ENCODE data around the gene TAF7. TPM values are rescaled to one million over a fixed set of nuclear protein-coding genes. Genes with fewer than 3 reads are reported as not detected.

TAF7 gene
- total and polyA plus RNA-seq, 10 of the 15 experiments (the other 5 are each of a cell fraction or from before 2014, with no cell fraction given) = 42.0 to 88.8 (median 69.2) TPM

- CTCF ChIA-PET = interaction anchor here (1.4 kb wide), 1 partner anchor 13 kb away, joined by 3 read pairs; the partner anchor contains the start of gene PCDHGB3
- H3K27me3 ChIP-seq (replicated peaks in 1 of 2; ENCODE audit: control insufficient read depth in 2 of 2, insufficient read depth in 2 of 2, low read length in 1 of 2) = no peaks in the 10 kb centered on the region
- SMC1A ChIA-PET (ENCODE audit: uncharacterized antibody, unreplicated experiment) = no interaction called here
- H2AFZ ChIP-seq (ENCODE audit: control insufficient read depth, low read depth, low read length) = no peak overlapping the region
- H3K27ac ChIP-seq (ENCODE audit: control insufficient read depth, insufficient read depth) = no peak overlapping the region
- H3K36me3 ChIP-seq (ENCODE audit: control insufficient read depth in 2 of 2, insufficient read depth in 2 of 2, low read length in 1 of 2) = no peaks in the 10 kb centered on the region
- FAIRE-seq (no peak), ATAC-seq (no peak), DNase-seq (ENCODE audit: low read depth, low spot score) (no peak)
- POLR2A ChIA-PET = no interaction called here
- no peaks in the 10 kb centered on the region for H3K79me2 ChIP-seq (ENCODE audit: control insufficient read depth, insufficient read depth, low read length)
- no TSS peak for BruUV-seq (replicated peaks)
- no peak overlapping the region for H3K4me2 ChIP-seq (ENCODE audit: control insufficient read depth, insufficient read depth)
- intact Hi-C loops (cut with micrococcal nuclease; ENCODE audit: unreplicated experiment) (no loop called here), in situ Hi-C loops (cut with MboI) (no loop called here)
- RAD21 ChIA-PET (ENCODE audit: unreplicated experiment) = no interaction called here
- H3K4me1 ChIP-seq (ENCODE audit: control insufficient read depth, insufficient read depth, low read length) = no peaks in the 10 kb centered on the region
- TF ChIP-seq NBN (IDR thresholded peaks at IDR 0.05) = no peak
- no peak for TF ChIP-seq IRF4 (IDR thresholded peaks at IDR 0.05; ENCODE audit: low read depth, low read length)
- WGBS (ENCODE audit: insufficient coverage, insufficient replicate concordance, low lambda C conversion rate, missing lambda C conversion rate) = 57% methylated on average over 19 of the region's 19 CpGs
- no peak overlapping the region for H3K9ac ChIP-seq (ENCODE audit: control insufficient read depth, insufficient read depth, low read length)
- peaks cover 4% of the 10 kb centered on the region; the same call in 2 of the 3 replicates for H3K9me3 ChIP-seq (replicated peaks; ENCODE audit: control insufficient read depth, insufficient read depth, low read length)
- H3K4me3 ChIP-seq = no peak overlapping the region
- no peaks in the 10 kb centered on the region for H4K20me1 ChIP-seq (ENCODE audit: control insufficient read depth, insufficient read depth)
These were observed 36.4 kb upstream of the TAF7 start for GRCh38 chr5:141356950-141357349.

DNA sequence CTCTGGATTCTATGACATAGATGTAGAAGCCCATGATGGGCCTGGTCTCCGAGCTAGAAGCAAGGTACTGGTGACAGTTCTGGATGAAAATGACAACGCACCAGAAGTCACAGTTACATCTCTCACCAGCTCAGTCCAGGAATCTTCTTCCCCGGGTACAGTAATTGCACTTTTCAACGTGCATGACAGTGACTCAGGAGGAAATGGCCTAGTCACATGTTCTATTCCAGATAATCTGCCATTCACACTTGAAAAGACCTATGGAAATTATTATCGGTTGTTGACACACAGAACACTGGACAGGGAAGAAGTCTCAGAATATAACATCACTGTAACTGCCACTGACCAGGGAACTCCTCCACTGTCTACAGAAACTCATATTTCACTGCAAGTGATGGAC, 35.5 kb upstream of the TAF7 start:
- no peaks in the 10 kb centered on the region for H3K27me3 ChIP-seq (replicated peaks in 1 of 2; ENCODE audit: control insufficient read depth in 2 of 2, insufficient read depth in 2 of 2, low read length in 1 of 2)
- H3K4me2 ChIP-seq (ENCODE audit: control insufficient read depth, insufficient read depth) = no peak overlapping the region
- ChIA-PET CTCF (interaction anchor here (1.1 to 1.5 kb wide), 3 partner anchors 14 to 211 kb away, joined by 3 to 6 read pairs (median 5); partner anchors contain the start of gene PCDHGB3), RAD21 (ENCODE audit: unreplicated experiment) (no interaction called here), SMC1A (ENCODE audit: uncharacterized antibody, unreplicated experiment) (interaction anchor here (0.6 kb wide), 1 partner anchor 269 kb away, joined by 3 read pairs; no protein-coding TSS in a partner anchor), POLR2A (no interaction called here)
- no TSS peak for BruUV-seq (replicated peaks)
- no peak overlapping the region for H2AFZ ChIP-seq (ENCODE audit: control insufficient read depth, low read depth, low read length)
- H3K27ac ChIP-seq (ENCODE audit: control insufficient read depth, insufficient read depth) = no peak overlapping the region
- in situ Hi-C loops (cut with MboI) = no loop called here
- no peak for DNase-seq (ENCODE audit: low read depth, low spot score)
- no peak for ATAC-seq
- H3K36me3 ChIP-seq (ENCODE audit: control insufficient read depth in 2 of 2, insufficient read depth in 2 of 2, low read length in 1 of 2) = no peaks in the 10 kb centered on the region
- no peak overlapping the region for H3K9ac ChIP-seq (ENCODE audit: control insufficient read depth, insufficient read depth, low read length)
- no peaks in the 10 kb centered on the region for H3K4me1 ChIP-seq (ENCODE audit: control insufficient read depth, insufficient read depth, low read length)
- H4K20me1 ChIP-seq (ENCODE audit: control insufficient read depth, insufficient read depth) = no peaks in the 10 kb centered on the region
- H3K9me3 ChIP-seq (replicated peaks; ENCODE audit: control insufficient read depth, insufficient read depth, low read length) = peaks cover 4% of the 10 kb centered on the region; the same call in 2 of the 3 replicates
- intact Hi-C loops (cut with micrococcal nuclease; ENCODE audit: unreplicated experiment) = no loop called here
- FAIRE-seq = no peak
- no peaks in the 10 kb centered on the region for H3K79me2 ChIP-seq (ENCODE audit: control insufficient read depth, insufficient read depth, low read length)
- WGBS (ENCODE audit: insufficient coverage, insufficient replicate concordance, low lambda C conversion rate, missing lambda C conversion rate) = 72% methylated on average over 5 of the region's 5 CpGs
- H3K4me3 ChIP-seq = no peak overlapping the region
- TF ChIP-seq TBL1XR1 (IDR thresholded peaks at IDR 0.05; ENCODE audit: low read depth, low read length) = no peak
- no peak for TF ChIP-seq ZNF24 (IDR thresholded peaks at IDR 0.05)
- TF ChIP-seq ZBTB33 (IDR thresholded peaks at IDR 0.05) = no peak
- TF ChIP-seq NFYB (IDR thresholded peaks at IDR 0.05; ENCODE audit: insufficient read depth, low read depth, low read length) = no peak
- TF ChIP-seq YY1 (IDR thresholded peaks at IDR 0.05; ENCODE audit: low read depth, low read length) = no peak
- TF ChIP-seq RELB (IDR thresholded peaks at IDR 0.05; ENCODE audit: low read depth) = no peak
- TF ChIP-seq RAD21 (IDR thresholded peaks at IDR 0.05; ENCODE audit: insufficient read depth, low read depth, low read length) = no peak
- TF ChIP-seq STAT3 (IDR thresholded peaks at IDR 0.05; ENCODE audit: low read depth, low read length) = no peak
- no peak for TF ChIP-seq IRF5 (IDR thresholded peaks at IDR 0.05; ENCODE audit: borderline replicate concordance)
